ENCODE data around the gene TOR4A. TPM values are rescaled to one million over a fixed set of nuclear protein-coding genes. Genes with fewer than 3 reads are reported as not detected.
"Not testable (repeated sequence)": the region's sequence is repeated elsewhere in the genome, so short reads cannot be mapped to it uniquely, and the experiment has no call there.

Gene TOR4A
- total RNA-seq, 1 donor from 2014 or later, result 16.5 TPM

DNA sequence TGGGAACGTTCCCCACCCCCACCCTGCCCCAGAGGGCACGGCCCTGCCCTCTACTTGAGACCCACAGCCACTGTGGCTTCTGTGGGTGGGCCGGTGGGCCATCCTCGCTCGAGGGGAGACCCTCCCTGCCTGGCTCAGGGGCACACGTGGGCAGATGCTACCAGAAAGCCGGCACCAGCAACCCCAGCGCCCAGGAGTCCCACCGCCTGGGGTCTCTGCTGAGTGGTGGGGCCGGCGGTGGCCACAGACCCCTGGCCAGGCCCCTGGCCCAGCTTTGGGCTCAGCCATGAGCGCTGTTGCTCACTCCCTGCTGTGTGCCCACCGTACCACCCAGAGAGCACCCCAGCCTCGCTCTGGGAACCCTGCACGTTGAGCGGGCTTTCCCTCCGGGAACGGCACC, 41.1 kb downstream of the TOR4A start:
- intact Hi-C loops (cut with DNase I), result no loop called here
- DNase-seq (ENCODE audit: missing footprints) (no peak), ATAC-seq (no peak)

DNA sequence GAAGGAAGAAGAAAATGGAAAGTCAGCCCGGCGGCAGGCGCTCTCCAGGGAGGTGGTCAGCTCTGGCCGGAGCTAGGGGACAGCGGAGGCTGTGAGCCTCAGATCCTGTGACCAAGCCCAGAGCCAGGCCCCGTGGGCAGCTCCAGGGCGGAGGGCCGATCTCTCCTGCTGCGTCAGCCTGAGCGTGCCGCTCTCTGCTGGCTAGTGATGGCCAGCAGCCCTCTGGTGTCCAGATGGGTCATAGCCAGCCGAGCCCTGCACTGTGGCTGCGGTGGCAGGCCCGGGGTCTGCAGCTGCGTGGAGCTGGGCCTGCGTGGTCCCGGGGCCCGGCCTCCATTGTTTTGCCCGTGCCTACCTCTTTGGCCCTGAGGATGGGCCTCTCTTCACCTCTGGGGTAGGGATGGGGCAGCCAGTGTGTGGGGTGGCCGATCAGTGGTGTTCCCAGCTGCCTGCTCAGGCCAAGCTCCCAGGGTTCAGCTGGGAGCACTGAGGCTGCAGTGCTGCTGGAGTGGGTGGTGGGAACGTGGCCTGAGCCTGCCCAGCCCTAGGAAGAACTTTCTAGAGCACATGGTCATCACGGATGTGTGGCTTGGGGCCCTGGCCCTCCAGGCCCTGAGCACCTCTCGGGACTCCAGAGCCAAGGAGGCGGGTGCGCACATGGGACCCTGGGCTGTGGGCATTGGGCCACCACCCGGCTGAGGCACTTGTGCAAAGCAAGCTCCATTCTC, 41.6 kb downstream of the TOR4A start:
- ATAC-seq (peak; percentile 61), DNase-seq (ENCODE audit: missing footprints) (peak; percentile 80)
- intact Hi-C loops (cut with DNase I), result no loop called here

DNA sequence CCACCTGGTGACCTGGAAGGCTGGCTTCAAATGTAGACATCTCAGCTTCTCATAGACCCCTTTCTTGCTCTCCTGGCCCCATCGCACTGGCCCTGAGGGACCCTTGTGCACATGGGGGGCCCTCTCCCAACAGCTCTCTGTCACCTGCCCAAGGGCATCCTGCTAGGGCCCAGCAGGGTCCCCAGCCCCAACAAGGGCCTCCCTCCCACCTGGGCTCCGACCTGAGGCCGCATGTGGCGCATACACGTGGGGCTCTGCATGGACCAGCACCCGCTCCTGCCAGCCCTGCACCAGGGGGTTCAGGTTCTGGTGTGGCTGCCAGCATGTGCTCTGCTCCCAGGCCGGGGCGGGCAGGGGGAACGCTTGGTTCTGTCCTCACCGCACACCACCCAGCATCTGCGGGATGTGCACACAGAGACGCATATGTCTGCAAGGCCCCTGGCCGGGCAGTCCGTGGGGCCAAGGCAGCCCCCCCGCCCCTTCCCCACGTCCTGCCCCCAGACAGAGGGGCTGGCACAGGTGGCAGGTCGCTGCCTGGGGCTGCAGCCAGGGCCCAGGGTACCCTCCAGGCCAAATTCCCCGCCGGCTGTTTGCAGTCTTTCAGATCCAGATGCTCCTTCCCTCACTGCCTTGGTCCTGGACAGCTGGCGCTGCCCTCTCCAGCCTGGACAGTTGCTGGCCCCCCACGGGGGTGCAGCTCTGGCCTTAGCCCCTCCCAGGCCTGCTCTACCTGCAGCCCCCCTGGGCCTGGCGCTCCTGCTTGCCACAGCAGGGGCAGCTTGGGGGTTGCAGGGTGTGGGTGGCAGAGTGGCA, 42.4 kb downstream of the TOR4A start:
- no peak for ATAC-seq
- peak; percentile 69 for DNase-seq (ENCODE audit: missing footprints)
- intact Hi-C loops (cut with DNase I), result no loop called here

DNA sequence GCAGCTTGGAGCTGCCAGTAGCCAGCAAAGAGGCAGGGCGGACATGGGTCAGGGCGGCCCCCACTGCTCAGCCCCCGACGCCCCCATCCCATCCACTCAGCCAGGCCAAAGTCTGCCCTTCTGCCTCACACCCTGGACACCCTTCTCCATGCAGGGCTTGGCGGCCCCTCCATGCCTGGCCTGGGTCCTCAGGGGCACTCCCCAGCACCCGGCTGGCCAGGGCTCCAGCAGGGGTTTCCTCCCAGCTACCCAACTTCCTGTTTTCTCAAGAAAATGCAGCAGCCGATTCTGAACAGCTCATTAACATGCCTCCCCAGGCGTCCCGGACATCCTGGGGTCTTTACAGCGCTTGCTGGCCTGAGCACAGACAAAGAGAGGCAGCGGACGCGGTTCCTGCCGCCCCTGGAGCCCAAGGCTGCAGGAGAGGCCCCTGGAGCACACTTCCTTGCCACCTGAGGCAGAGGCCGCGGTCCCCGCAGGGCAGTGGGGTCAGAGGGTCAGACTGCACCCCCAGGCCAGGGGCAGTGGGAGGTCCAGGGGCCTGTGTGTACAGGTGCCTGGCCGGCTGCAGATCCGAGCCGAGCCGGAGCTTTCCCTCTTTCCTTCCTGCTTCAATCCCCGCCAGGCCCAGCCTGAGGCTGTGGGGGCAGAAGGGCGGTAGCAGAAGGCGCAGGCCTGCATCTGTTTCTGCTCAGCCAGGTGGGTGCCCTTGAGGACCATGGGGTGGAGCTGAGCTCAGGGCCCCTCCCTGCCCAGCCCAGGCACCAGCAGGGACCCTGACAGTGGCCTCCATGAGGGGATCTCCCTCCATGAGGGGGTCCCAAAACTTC, 43.2 kb downstream of the TOR4A start:
- intact Hi-C loops (cut with DNase I), result no loop called here
- no peak for DNase-seq (ENCODE audit: missing footprints)
- ATAC-seq, result no peak

DNA sequence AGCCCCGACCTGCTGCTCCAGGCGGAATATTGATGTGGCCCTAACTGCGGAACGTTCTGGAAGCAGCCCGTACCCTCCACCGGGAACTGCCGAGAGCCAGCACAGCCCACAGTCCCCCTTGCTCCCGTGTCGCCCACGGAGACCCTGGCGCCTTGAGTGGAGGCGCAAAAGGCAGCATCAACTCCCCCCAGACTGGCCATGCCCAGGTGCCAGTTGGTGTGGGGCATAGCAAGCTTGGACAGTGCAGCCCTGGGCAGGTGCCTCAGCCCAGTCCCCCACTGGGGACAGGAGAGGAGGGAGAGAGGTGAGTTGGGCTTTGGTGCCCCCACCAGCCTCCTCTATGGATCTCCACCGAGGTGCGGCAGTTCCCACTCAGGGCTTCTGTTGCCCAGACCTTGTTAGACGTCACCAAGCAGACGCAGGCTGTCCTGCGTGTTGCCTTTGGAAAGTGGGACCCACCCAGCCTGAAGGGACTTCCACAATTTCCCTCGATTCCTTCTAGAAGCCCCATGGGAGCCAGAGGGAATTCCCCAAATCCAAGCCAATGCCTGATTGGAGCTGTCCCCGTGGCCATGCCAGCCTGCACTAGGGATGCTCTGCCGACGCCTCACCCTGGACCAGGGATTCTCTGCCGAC, 44.3 kb downstream of the TOR4A start:
- DNase-seq (ENCODE audit: missing footprints) (no peak), ATAC-seq (no peak)
- intact Hi-C loops (cut with DNase I), result no loop called here

DNA sequence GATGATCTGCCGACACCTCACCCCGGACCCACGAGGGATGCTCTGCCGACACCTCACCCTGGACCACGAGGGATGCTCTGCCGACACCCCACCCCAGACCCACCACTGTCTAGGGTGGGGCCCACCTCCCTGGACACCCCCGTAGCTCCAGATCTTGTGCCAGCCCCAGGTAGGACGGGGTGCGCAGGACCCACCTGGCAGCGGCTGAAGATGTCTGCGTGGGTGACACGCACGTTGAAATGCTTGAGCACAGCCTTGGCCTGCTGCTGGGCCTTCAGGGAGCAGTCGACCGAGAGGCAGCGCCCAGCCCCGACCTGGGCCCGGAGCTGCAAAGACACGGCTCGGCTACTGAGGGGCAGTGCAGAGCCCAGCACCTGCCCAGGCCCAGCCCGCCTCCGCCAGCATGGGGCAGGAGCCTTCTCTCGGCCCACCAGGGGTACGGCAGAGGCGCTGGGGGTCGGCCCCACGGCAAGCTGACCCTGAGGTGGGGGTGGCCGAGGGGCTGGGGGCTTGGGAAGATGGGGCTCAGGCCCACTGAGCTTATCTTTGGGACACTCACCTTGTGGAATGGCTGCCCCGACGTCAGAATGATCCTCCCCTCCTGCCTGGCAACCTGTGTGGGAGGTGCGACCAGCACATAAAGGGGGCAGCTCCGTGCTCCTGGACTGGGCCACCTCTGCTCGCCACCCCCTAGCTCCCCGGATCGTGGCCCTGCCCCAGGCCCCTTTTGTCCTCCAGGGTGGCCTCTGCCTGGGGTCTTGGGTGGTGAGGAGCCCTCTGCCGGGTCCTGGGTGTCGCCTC, 46.2 kb downstream of the TOR4A start:
- intact Hi-C loops (cut with DNase I), result no loop called here
- ATAC-seq (no peak), DNase-seq (ENCODE audit: missing footprints) (no peak)

DNA sequence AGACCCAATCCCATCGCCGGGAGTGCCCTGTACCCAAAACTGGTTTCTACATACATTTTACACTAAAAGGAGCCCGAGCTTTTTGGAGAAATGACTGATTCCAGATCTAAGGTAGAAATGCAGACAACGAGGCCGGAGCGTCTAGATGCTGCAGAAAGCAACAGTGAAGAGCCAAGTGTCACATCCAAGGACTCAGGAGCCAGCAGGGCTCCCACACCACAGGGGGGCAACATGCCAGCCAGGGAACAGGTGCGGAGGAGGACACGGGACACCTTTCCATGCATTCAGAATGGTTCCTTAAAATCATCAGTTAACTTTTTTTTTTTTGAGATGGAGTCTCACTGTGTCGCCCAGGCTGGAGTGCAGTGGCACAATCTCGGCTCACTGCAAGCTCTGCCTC, 47.6 kb downstream of the TOR4A start:
- intact Hi-C loops (cut with DNase I), result no loop called here
- DNase-seq (ENCODE audit: missing footprints) (no peak), ATAC-seq (no peak)

DNA sequence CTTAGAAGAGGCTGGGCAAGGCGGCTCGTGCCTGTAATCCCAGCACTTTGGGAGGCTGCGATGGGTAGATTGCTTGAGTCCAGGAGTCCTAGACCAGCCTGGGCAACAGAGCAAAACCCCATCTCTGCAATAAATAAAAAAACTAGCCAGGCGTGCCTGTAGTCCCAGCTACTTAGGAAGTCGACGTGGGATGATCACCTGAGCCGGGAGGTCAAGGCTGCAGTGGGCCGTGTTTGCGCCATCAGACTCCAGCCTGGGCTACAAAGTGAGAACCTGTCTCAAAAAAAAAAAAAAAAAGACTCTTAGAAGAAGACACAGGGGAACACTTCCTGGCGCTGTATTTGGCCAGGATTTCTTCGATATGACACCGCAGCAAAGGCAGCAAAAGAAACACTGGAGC, 48.3 kb downstream of the TOR4A start:
- ATAC-seq (no peak), DNase-seq (ENCODE audit: missing footprints) (no peak)
- intact Hi-C loops (cut with DNase I), result no loop called here

DNA sequence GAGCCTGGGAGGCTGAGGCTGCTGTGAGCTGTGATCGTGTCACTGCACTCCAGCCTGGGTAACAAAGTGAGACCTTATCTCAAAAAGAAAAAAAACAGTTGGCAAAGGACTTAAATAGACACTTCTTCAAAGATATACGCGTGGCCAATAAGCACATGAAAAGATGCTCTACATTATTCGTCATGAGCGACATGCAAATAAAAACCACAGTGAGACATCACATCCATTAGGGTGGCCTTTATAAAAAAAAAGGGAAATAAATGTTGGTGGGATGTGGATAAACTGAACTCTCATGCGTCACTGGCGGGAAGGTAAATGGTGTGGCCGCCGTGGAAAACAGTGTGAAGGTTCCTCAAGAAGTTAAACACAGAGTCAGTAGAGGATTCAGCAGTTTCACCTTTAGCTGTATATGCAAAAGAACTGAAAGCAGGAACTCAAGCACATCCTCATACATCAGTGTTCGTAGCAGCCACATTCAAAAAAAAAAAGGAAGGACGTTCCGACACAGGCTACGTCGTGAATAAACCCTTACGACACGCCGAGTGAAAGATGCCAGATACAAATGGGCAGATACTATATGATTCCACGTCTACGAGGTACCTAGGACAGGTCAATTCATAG, 49.0 kb downstream of the TOR4A start:
- no peak for DNase-seq (ENCODE audit: missing footprints)
- intact Hi-C loops (cut with DNase I), result no loop called here
- ATAC-seq, result no peak

DNA sequence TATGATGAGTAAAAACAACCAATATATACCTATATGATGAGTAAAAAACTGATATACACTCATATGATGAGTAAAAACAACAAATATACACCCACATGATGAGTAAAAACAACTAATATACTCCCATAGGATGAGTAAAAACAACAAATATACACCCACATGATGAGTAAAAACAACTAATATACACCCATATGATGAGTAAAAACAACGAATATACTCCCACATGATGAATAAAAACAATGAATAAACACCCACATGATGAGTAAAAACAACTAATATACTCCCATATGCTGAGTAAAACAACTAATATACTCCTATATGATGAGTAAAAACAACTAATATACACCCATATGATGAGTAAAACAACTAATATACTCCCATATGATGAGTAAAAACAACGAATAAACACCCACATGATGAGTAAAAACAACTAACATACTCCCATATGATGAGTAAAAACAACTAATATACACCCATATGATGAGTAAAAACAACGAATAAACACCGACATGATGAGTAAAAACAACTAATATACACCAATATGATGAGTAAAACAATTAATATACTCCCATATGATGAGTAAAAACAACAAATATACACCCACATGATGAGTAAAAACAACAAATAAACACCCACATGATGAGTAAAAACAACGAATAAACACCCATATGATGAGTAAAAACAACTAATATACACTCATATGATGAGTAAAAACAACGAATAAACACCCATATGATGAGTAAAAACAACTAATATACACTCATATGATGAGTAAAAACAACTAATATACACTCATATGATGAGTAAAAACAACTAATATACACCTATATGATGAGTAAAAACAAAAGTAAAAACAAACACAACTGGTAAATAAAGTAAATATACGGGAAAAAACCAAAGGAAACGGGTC, 50.4 kb downstream of the TOR4A start:
- intact Hi-C loops (cut with DNase I); DNase-seq (ENCODE audit: missing footprints); ATAC-seq: not testable (repeated sequence)

DNA sequence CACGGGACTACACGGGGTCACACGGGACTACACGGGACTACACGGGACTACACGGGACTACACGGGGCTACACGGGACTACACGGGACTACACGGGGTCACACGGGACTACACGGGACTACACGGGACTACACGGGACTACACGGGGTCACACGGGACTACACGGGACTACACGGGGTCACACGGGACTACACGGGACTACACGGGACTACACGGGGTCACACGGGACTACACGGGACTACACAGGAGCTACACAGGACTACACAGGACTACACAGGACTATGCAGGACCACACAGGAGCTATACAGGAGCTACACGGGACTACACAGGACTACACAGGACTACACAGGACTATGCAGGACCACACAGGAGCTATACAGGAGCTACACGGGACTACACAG, 52.1 kb downstream of the TOR4A start:
- intact Hi-C loops (cut with DNase I); DNase-seq (ENCODE audit: missing footprints); ATAC-seq: not testable (repeated sequence)

DNA sequence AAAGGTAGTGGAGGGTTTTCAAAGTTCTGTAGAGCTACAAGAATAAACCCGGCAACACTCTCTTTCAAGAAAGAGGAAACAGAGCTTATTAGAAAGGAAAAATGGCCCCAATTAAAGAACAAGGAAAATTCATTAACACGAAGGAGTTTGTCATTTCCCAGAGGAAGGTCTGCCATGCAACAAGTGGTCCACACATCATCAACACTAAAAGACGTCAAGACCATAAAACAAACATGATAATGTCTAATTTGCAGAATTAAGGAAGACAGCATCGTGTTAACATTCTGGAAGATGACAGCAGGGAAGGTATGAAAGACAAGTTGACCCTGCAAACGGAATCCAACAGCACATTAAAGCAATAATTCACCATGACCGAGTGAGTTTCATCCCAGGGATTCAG, 53.2 kb downstream of the TOR4A start:
- DNase-seq (ENCODE audit: missing footprints) (no peak), ATAC-seq (no peak)
- intact Hi-C loops (cut with DNase I), result no loop called here

DNA sequence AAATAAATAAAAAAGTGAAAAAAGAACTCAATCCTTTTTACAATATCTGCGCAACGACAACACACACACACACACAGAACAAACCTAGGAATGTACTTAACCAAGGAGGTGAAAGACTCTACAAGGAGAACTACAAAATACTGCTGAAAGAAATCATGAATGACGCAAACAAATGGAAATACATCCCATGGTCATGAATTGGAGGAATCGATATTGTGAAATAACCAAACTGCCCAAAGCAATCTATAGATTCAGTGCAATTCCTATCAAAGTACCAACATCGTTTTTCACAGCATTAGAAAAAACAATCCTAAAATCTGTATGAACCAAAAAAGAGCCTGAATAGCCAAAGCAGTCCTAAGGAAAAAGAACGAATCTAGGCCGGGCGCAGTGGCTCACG, 54.4 kb downstream of the TOR4A start:
- ATAC-seq, result no peak

More for the DNA sequence above, 54.4 kb downstream of the TOR4A start:
- intact Hi-C loops (cut with DNase I), result no loop called here
- DNase-seq (ENCODE audit: missing footprints), result no peak
